Stimulated activated CD4-positive, alpha-beta T cell treated with anti-CD3 and anti-CD28 coated beads, Interleukin-12 subunit alpha, Interleukin-12 subunit beta, amount 100 ng/mL, for 4 hours (primary cell): ENCODE data around the gene ATAD3C.
"Not testable (repeated sequence)": the region's sequence is repeated elsewhere in the genome, so short reads cannot be mapped to it uniquely, and the experiment has no call there.

Experiments used
- DNase-seq: peaks from one replicate; pipeline ENCODE4 v3.0.0-alpha.2; 2020

ATAD3C gene

GRCh38 chr1:1419813-1420653, 29.5 kb upstream of the ATAD3C start:
- no peak for DNase-seq

DNA sequence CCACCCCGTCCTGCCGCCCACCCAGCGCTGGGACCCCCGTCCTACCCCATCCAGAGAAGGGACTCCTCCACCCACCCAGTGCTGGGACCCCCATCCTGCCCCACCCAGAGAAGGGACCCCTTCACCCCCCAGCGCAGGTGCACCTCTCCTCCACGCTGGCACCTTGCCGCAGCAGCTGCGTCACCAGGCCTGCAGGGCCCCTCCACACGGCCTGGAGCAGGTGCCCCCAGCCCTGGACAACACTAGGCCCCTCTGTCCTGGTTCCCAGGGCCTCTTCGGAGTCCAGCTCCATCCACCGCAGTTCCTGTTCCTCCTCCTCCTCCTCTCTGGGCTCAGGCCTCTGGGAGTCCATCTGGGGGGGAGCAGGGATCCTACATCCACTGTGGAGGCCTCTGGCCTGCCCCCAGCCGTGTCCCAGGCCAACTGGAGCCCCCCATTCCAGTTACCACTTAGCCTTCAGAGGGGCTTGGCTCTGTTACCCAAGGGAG, 28.8 kb upstream of the ATAD3C start:
- no peak for DNase-seq

DNA sequence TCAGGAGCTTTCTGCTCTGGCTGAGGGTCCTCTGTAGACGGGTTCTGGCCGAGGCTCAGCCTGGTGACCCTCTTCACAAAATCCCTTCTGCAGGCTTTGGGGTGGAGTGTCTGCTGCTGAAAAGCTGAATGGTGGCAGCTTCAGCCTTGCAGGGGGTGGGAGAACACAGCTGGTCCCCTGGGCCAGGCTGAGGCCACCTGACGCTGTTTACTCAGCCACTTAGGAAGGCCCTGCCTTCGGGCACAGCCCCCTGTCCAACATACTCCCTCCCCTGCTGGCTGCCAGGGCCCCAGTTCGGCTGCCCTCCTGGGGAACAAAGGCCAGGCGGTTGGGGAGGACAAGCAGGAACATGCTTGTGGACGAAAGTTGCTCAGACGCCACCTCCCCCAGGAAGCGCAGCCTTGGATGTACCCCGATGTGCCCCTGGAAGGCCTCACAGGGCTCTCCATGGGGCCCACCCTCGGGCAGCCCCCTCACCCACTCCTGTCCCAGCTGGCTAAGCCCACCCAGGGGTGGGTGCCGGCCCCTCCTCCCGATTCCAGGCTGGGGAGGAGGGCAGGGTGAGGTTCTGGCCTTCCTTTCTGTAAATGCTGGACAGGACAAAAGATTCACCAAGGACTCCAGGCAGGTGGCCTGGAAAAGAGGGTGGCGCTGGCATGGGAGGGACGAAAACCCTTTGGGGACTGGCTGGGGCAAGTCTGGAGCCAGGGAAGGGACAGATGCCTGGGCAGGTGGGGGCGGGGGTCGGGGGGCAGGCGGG, 28.2 kb upstream of the ATAD3C start, which contains the start of gene ANKRD65:
TSS of gene ANKRD65 (minus strand) at position 130 of the 760 bp plus-strand sequence. CDS start 271 bp downstream, outside the sequence.
- DNase-seq: no peak

GRCh38 chr1:1421907-1422464, 27.5 kb upstream of the ATAD3C start:
- DNase-seq: no peak

DNA sequence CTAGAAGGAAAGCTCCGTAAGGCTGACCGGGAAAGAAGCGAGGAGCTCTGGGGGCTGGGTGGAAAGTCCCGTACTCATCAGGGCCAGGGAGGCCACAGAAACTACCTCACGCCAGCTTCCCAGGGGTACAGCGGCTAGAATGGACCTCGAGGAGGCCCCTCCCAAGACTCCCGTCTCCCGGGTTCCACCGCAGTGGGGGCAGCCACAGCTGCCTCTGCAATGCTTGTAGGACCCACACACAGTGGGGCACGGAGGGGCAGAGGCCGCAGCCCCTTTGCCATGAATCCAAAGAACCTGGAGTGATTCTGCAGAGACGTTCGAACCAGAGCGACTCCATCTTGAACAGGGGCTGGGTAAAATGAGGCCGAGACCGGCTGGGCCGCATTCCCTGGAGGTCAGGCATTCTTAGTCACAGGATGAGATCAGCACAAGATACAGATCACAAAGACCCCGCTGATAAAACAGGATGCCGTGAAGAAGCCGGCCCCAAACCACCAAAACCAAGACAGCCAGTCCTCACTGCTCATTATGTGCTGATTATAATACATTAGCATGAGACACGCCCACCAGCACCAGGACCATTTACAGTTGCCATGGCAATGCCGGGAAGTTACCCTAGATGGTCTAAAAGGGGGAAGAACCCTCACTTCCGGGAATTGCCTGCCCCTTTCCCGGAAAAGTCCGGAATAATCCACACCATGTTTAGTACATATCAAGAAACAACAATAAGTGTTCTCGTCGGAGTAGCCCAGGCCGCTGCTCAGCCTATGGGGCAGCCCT, 26.8 kb upstream of the ATAD3C start:
- no peak for DNase-seq

DNA sequence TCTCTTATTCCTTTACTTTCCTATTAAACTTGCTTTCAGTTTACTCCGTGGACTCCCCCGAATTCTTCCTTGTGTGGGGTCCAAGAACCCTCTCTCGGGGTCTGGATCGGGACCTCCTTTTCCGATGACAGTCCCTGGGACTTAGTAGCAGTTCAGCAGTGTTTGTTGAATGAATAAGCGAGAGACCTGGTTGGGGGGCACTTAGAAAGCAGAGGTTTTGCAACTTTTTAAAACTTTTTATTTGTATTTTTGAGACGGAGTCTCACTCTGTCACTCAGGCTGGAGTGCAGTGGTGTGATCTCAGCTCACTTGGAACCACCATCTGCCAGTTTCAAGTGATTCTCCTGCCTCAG, 26.3 kb upstream of the ATAD3C start:
- DNase-seq: no peak

DNA sequence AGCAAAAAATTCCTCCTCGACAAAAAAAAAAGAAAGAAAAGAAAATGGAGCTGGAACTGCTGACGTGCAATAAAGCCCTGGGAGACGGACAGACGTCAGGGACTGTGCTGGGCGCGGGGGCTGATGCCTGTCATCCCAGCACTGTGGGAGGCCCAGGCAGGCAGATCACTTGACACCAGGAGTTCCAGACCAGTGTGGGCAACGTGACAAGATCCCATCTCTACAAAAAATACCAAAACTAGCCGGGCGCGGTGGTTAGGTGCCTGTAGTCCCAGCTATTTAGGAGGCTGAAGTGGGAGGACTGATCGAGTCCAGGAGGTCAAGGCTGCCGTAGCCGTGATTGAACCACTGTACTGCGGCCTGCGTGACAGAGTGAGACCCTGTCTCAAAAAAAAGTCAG, 24.8 kb upstream of the ATAD3C start:
- no peak for DNase-seq

DNA sequence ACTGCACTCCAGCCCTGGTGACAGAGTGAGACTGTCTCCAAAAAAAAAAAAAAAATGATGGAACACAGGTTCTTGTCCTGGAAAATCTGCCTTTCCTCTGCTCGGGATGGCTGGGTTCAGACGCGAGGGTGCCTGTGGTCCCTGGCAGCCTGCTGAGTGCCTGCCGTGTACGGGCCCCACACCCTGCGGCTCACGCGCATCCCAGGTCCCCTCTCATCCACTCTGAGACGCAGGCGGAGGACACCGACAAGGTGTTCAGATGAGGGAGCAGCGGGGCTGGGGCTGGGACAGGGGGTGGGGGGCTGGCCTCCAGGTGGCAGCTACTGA, 24.1 kb upstream of the ATAD3C start:
- no peak for DNase-seq

- DNase-seq: no peak
These were observed 23.6 kb upstream of the ATAD3C start for GRCh38 chr1:1425753-1426495.

GRCh38 chr1:1426496-1427105, 22.9 kb upstream of the ATAD3C start:
- no peak for DNase-seq

- DNase-seq: no peak
These were observed 22.2 kb upstream of the ATAD3C start for GRCh38 chr1:1427106-1427819.

GRCh38 chr1:1427820-1428148, 21.7 kb upstream of the ATAD3C start:
- DNase-seq: no peak

DNA sequence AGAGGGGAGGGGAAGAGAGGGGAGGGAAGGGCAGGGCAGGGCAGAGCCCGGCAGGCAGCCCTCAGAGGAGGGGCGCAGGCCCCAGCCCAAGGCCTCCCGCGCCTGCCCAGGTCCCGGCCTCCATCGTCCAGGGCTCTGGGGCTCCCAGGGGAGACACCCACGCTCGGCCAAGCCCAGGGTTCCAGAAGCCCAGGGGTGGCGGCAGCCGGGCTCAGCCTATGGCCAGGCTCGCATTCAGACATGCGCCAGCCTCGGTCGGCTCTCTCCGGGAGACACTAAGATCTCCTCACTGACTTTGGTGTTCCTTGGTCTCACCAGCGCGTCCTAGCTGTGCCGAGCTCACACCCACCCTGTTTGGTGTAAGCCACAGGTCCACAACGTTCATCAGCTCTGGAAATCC, 21.3 kb upstream of the ATAD3C start:
- DNase-seq: no peak

GRCh38 chr1:1428967-1429366, 20.5 kb upstream of the ATAD3C start:
- DNase-seq: not testable (repeated sequence)

- no peak for DNase-seq
These were observed 19.8 kb upstream of the ATAD3C start for GRCh38 chr1:1429671-1430073.

- DNase-seq: no peak
These were observed 19.1 kb upstream of the ATAD3C start for GRCh38 chr1:1430114-1430982.

GRCh38 chr1:1430992-1431844, 18.3 kb upstream of the ATAD3C start:
- no peak for DNase-seq

GRCh38 chr1:1431845-1432273, 17.6 kb upstream of the ATAD3C start:
- DNase-seq: no peak

GRCh38 chr1:1432274-1432950, 17.1 kb upstream of the ATAD3C start:
- no peak for DNase-seq
